ENCODE results near the gene ZNF654.

- TF ChIP-seq CTCF (conservative IDR thresholded peaks at IDR 0.05): no peak
- TF ChIP-seq ZFX (IDR thresholded peaks at IDR 0.05): no peak
Measured at GRCh38 chr3:88025001-88025552, 34.0 kb upstream of the ZNF654 start.
